SU-DHL-6 (cell line): ENCODE data around the gene EPHB2.

Experiments used
- H2AFZ ChIP-seq: fragments of 200-600 bp; sonication (generic); 2 replicates; pipeline ENCODE4 v1.6.1; 2014; ENCODE audit warnings: low read depth, mild to moderate bottlenecking, moderate library complexity, mixed read lengths, antibody characterized with exemption, low read length; ENCODE audit not compliant: severe bottlenecking
- H3F3A ChIP-seq: fragments of 200-600 bp; shearing (Covaris generic); 2 replicates; pipeline ENCODE4 v1.6.0; 2016; ENCODE audit warnings: antibody characterized with exemption, mild to moderate bottlenecking; ENCODE audit not compliant: insufficient read depth
- H3K27ac ChIP-seq: fragments of 200-600 bp; sonication (generic); 2 replicates; pipeline ENCODE4 v1.5.1; 2016; ENCODE audit warnings: low read depth, mild to moderate bottlenecking, low read length, moderate library complexity, mixed read lengths
- H3K27me3 ChIP-seq: fragments of 200-600 bp; sonication (generic), shearing (Covaris generic); 2 replicates; pipeline ENCODE4 v1.6.0; 2014; ENCODE audit warnings: mild to moderate bottlenecking, low read length
- H3K36me3 ChIP-seq: fragments of 200-600 bp; sonication (generic); 2 replicates; pipeline ENCODE4 v1.6.1; 2014; ENCODE audit warnings: mild to moderate bottlenecking, low read length, mixed read lengths
- H3K4me2 ChIP-seq: fragments of 300-600, 200-600 bp; shearing (Covaris generic), sonication (generic); 2 replicates; pipeline ENCODE4 v1.6.0; 2014; ENCODE audit warnings: low read length, low read depth, mild to moderate bottlenecking; ENCODE audit not compliant: poor library complexity, severe bottlenecking
- H3K4me3 ChIP-seq: fragments of 200-600 bp; sonication (generic); 2 replicates; pipeline ENCODE4 v1.5.1; 2014; ENCODE audit warnings: antibody characterized with exemption, low read length, mild to moderate bottlenecking, mixed read lengths; ENCODE audit not compliant: insufficient read depth, poor library complexity, severe bottlenecking
- H3K79me2 ChIP-seq: fragments of 200-600 bp; sonication (generic); 2 replicates; pipeline ENCODE4 v1.6.1; 2014; ENCODE audit warnings: mild to moderate bottlenecking, low read length, moderate library complexity; ENCODE audit not compliant: insufficient read depth
- H3K9ac ChIP-seq: fragments of 200-600 bp; sonication (generic); 2 replicates; pipeline ENCODE4 v1.7.0; 2014; ENCODE audit warnings: mild to moderate bottlenecking, low read length
- H3K9me2 ChIP-seq: fragments of 200-600 bp; sonication (generic); replicated peaks from 2 replicates; pipeline ENCODE4 v1.6.1; 2014; ENCODE audit warnings: low read length; ENCODE audit not compliant: insufficient read depth
- H3K9me3 ChIP-seq: fragments of 200-600 bp; sonication (generic); 2 replicates; pipeline ENCODE4 v1.6.1; 2014; ENCODE audit warnings: low read length, mixed read lengths; ENCODE audit not compliant: insufficient read depth
- H4K20me1 ChIP-seq: fragments of 200-600 bp; sonication (generic); 2 replicates; pipeline ENCODE4 v1.6.1; 2014; ENCODE audit warnings: low read depth, mild to moderate bottlenecking, antibody characterized with exemption, low read length, moderate library complexity, mixed read lengths
- CTCF ChIP-seq: fragments of 200-600 bp; sonication (generic); IDR thresholded peaks from one replicate; pipeline ENCODE4 v1.5.1; 2017; ENCODE audit warnings: antibody characterized with exemption, mild to moderate bottlenecking, low read length, moderate library complexity; ENCODE audit not compliant: insufficient read depth, poor library complexity, severe bottlenecking
- EZH2phosphoT487 ChIP-seq: fragments of 200-600 bp; sonication (generic), shearing (Covaris generic); conservative IDR thresholded peaks from 2 replicates; pipeline ENCODE4 v1.6.1; 2018; ENCODE audit warnings: mild to moderate bottlenecking, antibody characterized with exemption, low read length, moderate library complexity, mixed read lengths

Gene EPHB2

GRCh38 chr1:22774833-22775182 is 64.2 kb downstream of the EPHB2 start:
- H3F3A ChIP-seq: no peaks in the 10 kb centered on the region
- H3K4me3 ChIP-seq: no peak overlapping the region
- TF ChIP-seq EZH2phosphoT487 (no peak), CTCF (no peak)
- H3K27ac ChIP-seq: no peak overlapping the region
- H3K4me2 ChIP-seq: no peak overlapping the region
- H3K9ac ChIP-seq: no peak overlapping the region
- no peaks in the 10 kb centered on the region for H3K27me3 ChIP-seq
- H4K20me1 ChIP-seq: no peaks in the 10 kb centered on the region
- no peaks in the 10 kb centered on the region for H3K9me2 ChIP-seq
- H3K9me3 ChIP-seq: no peaks in the 10 kb centered on the region
- H2AFZ ChIP-seq: no peak overlapping the region
- no peaks in the 10 kb centered on the region for H3K36me3 ChIP-seq
- no peaks in the 10 kb centered on the region for H3K79me2 ChIP-seq

GRCh38 chr1:22775478-22775877 is 64.8 kb downstream of the EPHB2 start:
- Histone ChIP-seq H2AFZ (no peak overlapping the region), H3K27me3 (no peaks in the 10 kb centered on the region), H4K20me1 (no peaks in the 10 kb centered on the region), H3K9me2 (no peaks in the 10 kb centered on the region), H3K27ac (no peak overlapping the region), H3K9me3 (no peaks in the 10 kb centered on the region), H3K4me2 (no peak overlapping the region), H3K79me2 (no peaks in the 10 kb centered on the region), H3F3A (no peaks in the 10 kb centered on the region), H3K4me3 (no peak overlapping the region), H3K9ac (no peak overlapping the region), H3K36me3 (no peaks in the 10 kb centered on the region)
- no peak for TF ChIP-seq EZH2phosphoT487

- no peaks in the 10 kb centered on the region for H3K79me2 ChIP-seq
- no peaks in the 10 kb centered on the region for H4K20me1 ChIP-seq
- H3K9ac ChIP-seq: no peak overlapping the region
- no peaks in the 10 kb centered on the region for H3K36me3 ChIP-seq
- no peaks in the 10 kb centered on the region for H3K27me3 ChIP-seq
- H3K4me3 ChIP-seq: no peak overlapping the region
- no peak overlapping the region for H2AFZ ChIP-seq
- no peak for TF ChIP-seq EZH2phosphoT487
- TF ChIP-seq CTCF: no peak
- no peaks in the 10 kb centered on the region for H3K9me3 ChIP-seq
- no peak overlapping the region for H3K27ac ChIP-seq
- H3F3A ChIP-seq: no peaks in the 10 kb centered on the region
- no peaks in the 10 kb centered on the region for H3K9me2 ChIP-seq
- H3K4me2 ChIP-seq: no peak overlapping the region
These were observed 65.5 kb downstream of the EPHB2 start for GRCh38 chr1:22776035-22776613.

GRCh38 chr1:22777388-22778057 is 66.9 kb downstream of the EPHB2 start:
- H3K4me2 ChIP-seq: no peak overlapping the region
- no peak for TF ChIP-seq EZH2phosphoT487
- TF ChIP-seq CTCF: no peak

More at GRCh38 chr1:22777388-22778057, 66.9 kb downstream of the EPHB2 start:
- Histone ChIP-seq H2AFZ (no peak overlapping the region), H3K4me3 (no peak overlapping the region), H3K79me2 (no peaks in the 10 kb centered on the region), H3F3A (no peaks in the 10 kb centered on the region), H3K9me3 (no peaks in the 10 kb centered on the region), H3K9me2 (no peaks in the 10 kb centered on the region), H3K36me3 (no peaks in the 10 kb centered on the region), H4K20me1 (no peaks in the 10 kb centered on the region), H3K27ac (no peak overlapping the region), H3K9ac (no peak overlapping the region), H3K27me3 (no peaks in the 10 kb centered on the region)
